Measurements from ENCODE around the gene TRAF3IP1.
"Not testable (repeated sequence)": the region's sequence is repeated elsewhere in the genome, so short reads cannot be mapped to it uniquely, and the experiment has no call there.

TRAF3IP1 gene

DNA sequence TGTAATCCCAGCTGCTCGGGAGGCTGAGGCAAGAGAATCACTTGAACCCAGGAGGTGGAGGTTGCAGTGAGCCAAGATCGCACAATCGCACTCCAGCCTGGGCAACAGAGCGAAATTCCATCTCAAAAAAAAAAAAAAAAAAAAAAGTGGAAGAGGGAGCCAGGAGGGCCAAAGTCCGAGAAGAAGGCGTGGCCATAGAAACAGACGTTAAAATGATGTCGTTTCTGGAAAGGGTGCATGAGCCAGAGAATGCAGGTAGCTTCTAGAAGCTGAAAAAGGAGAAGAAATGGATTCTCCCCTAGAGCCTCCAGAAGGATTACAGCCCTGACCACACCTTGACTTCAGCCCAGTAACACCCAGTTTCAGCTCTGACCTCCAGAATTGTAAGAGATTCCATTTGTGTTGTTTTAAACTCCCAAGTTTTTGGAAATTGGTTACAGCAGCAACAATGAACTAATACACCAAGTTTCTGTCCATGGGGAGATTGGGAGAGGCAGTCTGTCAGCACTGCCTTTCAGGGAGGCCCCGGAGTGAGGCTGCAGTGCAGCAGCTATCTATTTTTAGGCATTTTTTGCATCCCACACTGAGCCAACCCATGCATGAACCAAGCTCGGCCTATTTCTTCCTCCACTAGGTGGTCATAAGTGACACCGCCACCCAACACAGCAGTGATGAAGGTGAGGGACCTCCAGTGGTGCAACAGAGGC lies 14.2 kb upstream of the TRAF3IP1 start:
- in situ Hi-C loops (cut with MboI; ENCODE audit: low sequenced_read_pairs) = no loop called here

- in situ Hi-C loops (cut with MboI; ENCODE audit: low sequenced_read_pairs) = no loop called here
These were observed 13.7 kb upstream of the TRAF3IP1 start for GRCh38 chr2:238306672-238306998.

DNA sequence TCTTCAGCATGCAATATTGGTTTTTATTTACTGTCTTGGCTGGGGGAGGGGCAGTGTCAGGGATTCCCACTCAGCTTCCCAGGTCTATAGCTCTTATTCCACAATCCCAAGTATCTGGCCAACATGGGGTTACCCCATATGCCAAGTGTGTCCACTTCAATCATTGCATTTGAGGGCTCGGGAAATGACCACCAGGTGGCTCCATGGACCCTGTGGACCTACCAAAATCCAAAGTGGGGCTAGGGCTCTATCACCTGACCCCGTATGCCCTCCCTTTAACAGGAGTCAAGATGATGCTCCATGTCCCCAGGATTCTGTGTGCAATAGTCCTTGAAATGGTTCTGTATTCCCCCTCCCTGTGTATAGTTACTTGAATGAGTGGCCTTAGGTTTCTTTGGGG lies 12.1 kb upstream of the TRAF3IP1 start:
- in situ Hi-C loops (cut with MboI; ENCODE audit: low sequenced_read_pairs) = no loop called here

DNA sequence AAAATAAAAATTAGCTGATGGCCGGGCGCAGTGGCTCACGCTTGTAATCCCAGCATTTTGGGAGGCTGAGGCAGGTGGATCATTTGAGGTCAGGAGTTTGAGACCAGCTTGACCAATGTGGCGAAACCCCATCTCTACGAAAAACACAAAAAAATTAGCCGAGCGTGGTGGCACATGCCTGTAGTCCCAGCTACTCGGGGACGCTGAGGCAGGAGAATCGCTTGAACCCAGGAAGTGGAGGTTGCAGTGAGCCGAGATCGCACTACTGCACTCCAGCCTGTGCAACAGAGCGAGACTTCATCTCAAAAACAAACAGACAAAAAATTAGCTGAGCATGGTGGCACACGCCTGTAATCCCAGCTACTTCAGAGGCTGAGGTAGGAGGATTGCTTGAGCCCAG lies 9.6 kb upstream of the TRAF3IP1 start:
- in situ Hi-C loops (cut with MboI; ENCODE audit: low sequenced_read_pairs) = not testable (repeated sequence)

- in situ Hi-C loops (cut with MboI; ENCODE audit: low sequenced_read_pairs) = no loop called here
These were observed 6.9 kb upstream of the TRAF3IP1 start for GRCh38 chr2:238313289-238313990.

DNA sequence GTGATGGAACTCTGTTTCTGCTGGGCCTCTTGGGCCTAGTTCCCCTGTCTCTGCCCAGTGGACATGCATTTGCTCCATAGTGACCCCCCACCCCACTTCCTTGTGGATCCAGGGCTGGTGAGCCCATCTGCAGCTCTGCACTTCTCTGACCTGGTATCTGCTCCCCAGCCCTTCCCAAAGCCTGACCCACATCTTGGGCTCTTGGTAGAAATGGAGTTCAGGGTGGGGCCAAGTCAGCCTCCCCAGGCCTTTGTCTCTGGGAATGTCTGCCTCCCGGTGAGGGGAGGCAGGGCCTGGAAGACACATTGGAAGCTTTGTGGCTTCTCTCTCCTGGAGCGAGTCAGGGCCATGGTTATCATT lies 6.3 kb upstream of the TRAF3IP1 start:
- in situ Hi-C loops (cut with MboI; ENCODE audit: low sequenced_read_pairs) = no loop called here

DNA sequence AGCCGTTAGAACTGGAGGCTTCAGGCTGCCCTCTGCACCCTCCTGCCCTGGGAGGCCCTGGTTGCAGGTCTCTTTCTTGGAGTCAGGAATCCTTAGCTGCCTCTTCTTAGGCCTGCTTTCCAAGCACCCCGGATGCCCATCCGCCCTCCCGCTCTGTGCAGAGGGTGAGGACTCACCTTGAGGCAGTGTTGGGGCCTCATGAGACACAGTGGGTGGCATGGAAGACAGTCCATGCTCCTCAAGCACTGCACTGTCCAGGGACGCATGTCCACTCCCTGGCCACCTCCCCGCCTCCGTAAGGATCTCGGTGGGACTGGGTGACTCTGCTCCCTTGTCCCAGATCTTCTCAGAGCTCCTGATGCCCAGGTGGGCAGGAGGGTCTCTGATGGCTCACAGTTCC lies 5.7 kb upstream of the TRAF3IP1 start:
- in situ Hi-C loops (cut with MboI; ENCODE audit: low sequenced_read_pairs) = no loop called here

- in situ Hi-C loops (cut with MboI; ENCODE audit: low sequenced_read_pairs) = no loop called here
These were observed 5.2 kb upstream of the TRAF3IP1 start for GRCh38 chr2:238315031-238315595.

DNA sequence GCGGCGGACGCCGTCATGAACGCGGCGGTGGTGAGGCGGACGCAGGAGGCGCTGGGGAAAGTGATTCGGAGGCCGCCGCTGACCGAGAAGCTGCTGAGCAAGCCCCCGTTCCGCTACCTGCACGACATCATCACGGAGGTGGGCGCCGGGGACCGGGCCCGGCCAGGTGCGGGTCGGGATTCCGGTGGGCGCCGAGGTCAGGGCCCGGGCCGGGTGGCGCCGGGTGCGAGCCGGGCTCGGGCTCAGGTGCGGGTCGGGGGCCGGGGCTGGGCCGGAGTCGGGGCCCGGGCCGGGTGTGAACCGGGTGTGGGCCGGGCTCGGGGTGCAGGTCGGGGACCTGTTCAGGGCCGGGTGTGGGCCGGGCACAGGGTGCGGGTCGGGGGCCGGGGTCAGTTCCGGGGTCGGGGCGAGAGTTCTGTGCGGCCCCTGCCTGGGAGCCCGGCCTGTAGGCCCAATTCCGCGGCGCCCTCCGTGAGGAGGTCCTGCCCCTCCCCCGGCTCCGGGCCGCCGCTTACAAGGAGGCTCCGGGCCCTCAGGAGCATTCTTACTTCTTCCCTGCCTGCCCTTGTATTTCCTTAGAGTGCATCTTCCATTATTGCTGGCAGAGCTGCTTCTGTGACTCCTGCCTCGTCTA lies 447 bp downstream of the TRAF3IP1 start:
- in situ Hi-C loops (cut with MboI; ENCODE audit: low sequenced_read_pairs) = no loop called here

DNA sequence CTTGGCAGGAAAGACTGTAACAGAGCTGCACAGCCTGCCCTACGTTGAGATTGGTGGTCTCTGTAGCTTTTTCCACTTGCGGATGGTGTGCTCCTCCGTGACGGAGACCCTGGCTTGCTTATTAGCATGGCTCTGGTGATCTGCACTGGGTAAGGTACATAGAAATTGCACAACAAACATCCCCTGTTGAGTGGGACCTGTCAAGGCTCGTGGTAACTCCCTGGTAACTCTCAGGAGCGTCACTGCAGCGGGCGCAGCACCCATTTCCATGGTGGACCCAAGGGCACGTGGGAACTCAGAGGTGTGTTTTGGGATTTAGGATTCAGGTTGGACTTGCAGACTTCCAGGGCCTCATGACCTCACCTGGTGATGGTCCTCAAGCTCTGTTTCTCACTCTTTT lies 1.1 kb downstream of the TRAF3IP1 start:
- in situ Hi-C loops (cut with MboI; ENCODE audit: low sequenced_read_pairs) = no loop called here

- in situ Hi-C loops (cut with MboI; ENCODE audit: low sequenced_read_pairs) = no loop called here
These were observed 1.7 kb downstream of the TRAF3IP1 start for GRCh38 chr2:238322001-238322411.

- in situ Hi-C loops (cut with MboI; ENCODE audit: low sequenced_read_pairs) = not testable (repeated sequence)
These were observed 3.9 kb downstream of the TRAF3IP1 start for GRCh38 chr2:238324248-238324647.

GRCh38 chr2:238325694-238326093 lies 5.4 kb downstream of the TRAF3IP1 start:
- in situ Hi-C loops (cut with MboI; ENCODE audit: low sequenced_read_pairs) = no loop called here

GRCh38 chr2:238326801-238327365 lies 6.6 kb downstream of the TRAF3IP1 start:
- in situ Hi-C loops (cut with MboI; ENCODE audit: low sequenced_read_pairs) = no loop called here

DNA sequence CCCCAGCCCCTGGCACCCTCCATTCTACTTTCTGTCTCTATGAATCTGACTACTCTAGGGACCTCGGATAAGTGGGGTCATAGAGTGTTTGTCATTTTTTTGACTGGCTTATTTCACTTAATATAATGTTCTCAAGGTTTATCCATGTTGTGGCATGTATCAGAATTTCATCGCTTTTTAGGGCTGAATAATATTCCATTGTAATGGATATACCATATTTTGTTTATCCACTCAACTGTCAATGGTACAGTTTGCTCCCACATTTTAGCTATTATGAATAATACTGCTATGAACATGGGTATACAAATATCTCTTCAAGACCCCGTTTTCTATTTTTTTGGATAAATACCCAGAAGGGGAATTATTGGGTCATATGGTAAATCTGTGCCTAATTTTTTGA lies 7.4 kb downstream of the TRAF3IP1 start:
- in situ Hi-C loops (cut with MboI; ENCODE audit: low sequenced_read_pairs) = no loop called here

GRCh38 chr2:238330391-238330790 lies 10.1 kb downstream of the TRAF3IP1 start:
- in situ Hi-C loops (cut with MboI; ENCODE audit: low sequenced_read_pairs) = no loop called here

DNA sequence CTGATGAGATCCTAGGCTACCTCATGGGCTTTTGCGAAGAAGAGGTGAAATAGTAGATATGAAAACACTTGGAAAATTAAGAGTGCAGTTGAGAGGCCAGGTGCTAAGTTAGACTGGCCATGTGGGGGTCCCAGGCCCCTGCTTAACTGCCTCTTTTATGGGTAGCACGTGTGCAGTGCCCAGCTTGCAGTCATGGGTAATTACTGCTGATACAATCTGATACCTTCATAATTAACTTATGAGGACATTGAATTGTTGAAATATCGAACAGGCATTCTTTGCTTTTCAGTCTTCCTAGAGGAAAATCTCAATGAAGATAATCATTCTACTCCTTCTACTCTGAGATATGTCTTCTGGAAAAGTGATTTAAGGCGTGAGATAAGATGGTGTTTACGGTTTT lies 11.6 kb downstream of the TRAF3IP1 start:
- in situ Hi-C loops (cut with MboI; ENCODE audit: low sequenced_read_pairs) = no loop called here

GRCh38 chr2:238334885-238335284 lies 14.6 kb downstream of the TRAF3IP1 start:
- in situ Hi-C loops (cut with MboI; ENCODE audit: low sequenced_read_pairs) = no loop called here

GRCh38 chr2:238335591-238335990 lies 15.3 kb downstream of the TRAF3IP1 start:
- in situ Hi-C loops (cut with MboI; ENCODE audit: low sequenced_read_pairs) = not testable (repeated sequence)

GRCh38 chr2:238336151-238336550 lies 15.8 kb downstream of the TRAF3IP1 start:
- in situ Hi-C loops (cut with MboI; ENCODE audit: low sequenced_read_pairs) = no loop called here

- in situ Hi-C loops (cut with MboI; ENCODE audit: low sequenced_read_pairs) = no loop called here
These were observed 16.6 kb downstream of the TRAF3IP1 start for GRCh38 chr2:238336793-238337444.

Measured in HL-60/S4 (cell line).